Measurements from ENCODE around the gene TBX10. TPM values are rescaled to one million over a fixed set of nuclear protein-coding genes. Genes with fewer than 3 reads are reported as not detected.

TBX10 gene
- total RNA-seq, 1 experiment from 2014 or later, result not detected

- H3K4me3 Mint-ChIP-seq (ENCODE audit: low read depth, unreplicated experiment), result no peak overlapping the region
- CTCF ChIA-PET, result interaction anchor here (0.9 kb wide), 1 partner anchor 16 kb away, joined by 3 read pairs; no protein-coding TSS in a partner anchor
- no peak overlapping the region for H3K27ac Mint-ChIP-seq (ENCODE audit: unreplicated experiment)
- TF ChIP-seq CTCF (IDR thresholded peaks at IDR 0.05; ENCODE audit: unreplicated experiment), result no peak
- peaks cover 23% of the 10 kb centered on the region for H3K4me1 Mint-ChIP-seq (ENCODE audit: low read depth, unreplicated experiment)
- no TSS peak for BruUV-seq (replicated peaks)
- peaks cover 8% of the 10 kb centered on the region for H3K36me3 Mint-ChIP-seq (ENCODE audit: insufficient read depth, unreplicated experiment)
- DNase-seq, result no peak
- H3K27me3 Mint-ChIP-seq (ENCODE audit: unreplicated experiment), result no peaks in the 10 kb centered on the region
- H3K9me3 Mint-ChIP-seq (ENCODE audit: low read depth, unreplicated experiment), result peaks cover 2% of the 10 kb centered on the region
- intact Hi-C loops (cut with micrococcal nuclease; ENCODE audit: unreplicated experiment), result no loop called here
These were observed 41.3 kb upstream of the TBX10 start for GRCh38 chr11:67680696-67681470.

GRCh38 chr11:67675058-67675747 is 35.6 kb upstream of the TBX10 start:
- H3K36me3 Mint-ChIP-seq (ENCODE audit: insufficient read depth, unreplicated experiment), result peaks cover 13% of the 10 kb centered on the region
- BruUV-seq (replicated peaks), result no TSS peak
- CTCF ChIA-PET, result interaction anchor here (2.1 kb wide), 1 partner anchor 16 kb away, joined by 9 read pairs; no protein-coding TSS in a partner anchor
- H3K4me1 Mint-ChIP-seq (ENCODE audit: low read depth, unreplicated experiment), result peaks cover 21% of the 10 kb centered on the region
- no peak overlapping the region for H3K4me3 Mint-ChIP-seq (ENCODE audit: low read depth, unreplicated experiment)
- intact Hi-C loops (cut with micrococcal nuclease; ENCODE audit: unreplicated experiment), result no loop called here
- H3K27me3 Mint-ChIP-seq (ENCODE audit: unreplicated experiment), result no peaks in the 10 kb centered on the region
- no peak for TF ChIP-seq CTCF (IDR thresholded peaks at IDR 0.05; ENCODE audit: unreplicated experiment)
- no peaks in the 10 kb centered on the region for H3K9me3 Mint-ChIP-seq (ENCODE audit: low read depth, unreplicated experiment)
- peak overlapping the region; percentile 71 for H3K27ac Mint-ChIP-seq (ENCODE audit: unreplicated experiment)
- DNase-seq, result no peak

- H3K9me3 Mint-ChIP-seq (ENCODE audit: low read depth, unreplicated experiment), result no peaks in the 10 kb centered on the region
- CTCF ChIA-PET, result interaction anchor here (2.1 kb wide), 1 partner anchor 15 kb away, joined by 9 read pairs; no protein-coding TSS in a partner anchor
- intact Hi-C loops (cut with micrococcal nuclease; ENCODE audit: unreplicated experiment), result loop anchor here (1.0 kb wide), 1 partner anchor 16 kb away; no protein-coding TSS in a partner anchor
- peak within 1 kb of the TSS; percentile 71 for H3K27ac Mint-ChIP-seq (ENCODE audit: unreplicated experiment)
- peaks cover 13% of the 10 kb centered on the region for H3K36me3 Mint-ChIP-seq (ENCODE audit: insufficient read depth, unreplicated experiment)
- no peaks in the 10 kb centered on the region for H3K27me3 Mint-ChIP-seq (ENCODE audit: unreplicated experiment)
- H3K4me3 Mint-ChIP-seq (ENCODE audit: low read depth, unreplicated experiment), result peak within 1 kb of the TSS; percentile 56
- no peak for TF ChIP-seq CTCF (IDR thresholded peaks at IDR 0.05; ENCODE audit: unreplicated experiment)
- BruUV-seq (replicated peaks), result no TSS peak
- H3K4me1 Mint-ChIP-seq (ENCODE audit: low read depth, unreplicated experiment), result peaks cover 21% of the 10 kb centered on the region
- peak; percentile 88 for DNase-seq
These were observed 34.9 kb upstream of the TBX10 start, which contains the start of gene ALDH3B2 for GRCh38 chr11:67674442-67674871. TSS of gene ALDH3B2 (minus strand) at chr11:67674623. CDS start at chr11:67666935, 7,688 bp downstream.

- Mint-ChIP-seq H3K4me3 (ENCODE audit: low read depth, unreplicated experiment) (peak overlapping the region; percentile 56), H3K27ac (ENCODE audit: unreplicated experiment) (peak overlapping the region; percentile 71), H3K27me3 (ENCODE audit: unreplicated experiment) (no peaks in the 10 kb centered on the region), H3K9me3 (ENCODE audit: low read depth, unreplicated experiment) (no peaks in the 10 kb centered on the region), H3K4me1 (ENCODE audit: low read depth, unreplicated experiment) (peaks cover 21% of the 10 kb centered on the region), H3K36me3 (ENCODE audit: insufficient read depth, unreplicated experiment) (peaks cover 13% of the 10 kb centered on the region)
- intact Hi-C loops (cut with micrococcal nuclease; ENCODE audit: unreplicated experiment), result loop anchor here (1.0 kb wide), 1 partner anchor 16 kb away; no protein-coding TSS in a partner anchor
- BruUV-seq (replicated peaks), result no TSS peak
- no peak for TF ChIP-seq CTCF (IDR thresholded peaks at IDR 0.05; ENCODE audit: unreplicated experiment)
- CTCF ChIA-PET, result interaction anchor here (0.9 to 2.1 kb wide), 2 partner anchors 8 to 15 kb away, joined by 3 to 9 read pairs; no protein-coding TSS in a partner anchor
- DNase-seq, result no peak
These were observed 34.3 kb upstream of the TBX10 start for GRCh38 chr11:67673902-67674301.
